Activated CD4-positive, alpha-beta T cell treated with anti-CD3 and anti-CD28 coated beads, Interleukin-2, Interleukin-6, amounts not matched to agents 100 ng/mL and 50 ng/mL, durations not matched to agents 16 hours and 8 hours (primary cell): Measurements from ENCODE around the gene ARFGEF3.

ENCODE experiments used
- DNase-seq: peaks from one replicate; pipeline ENCODE4 v3.0.0-alpha.2; 2020

Gene ARFGEF3

DNA sequence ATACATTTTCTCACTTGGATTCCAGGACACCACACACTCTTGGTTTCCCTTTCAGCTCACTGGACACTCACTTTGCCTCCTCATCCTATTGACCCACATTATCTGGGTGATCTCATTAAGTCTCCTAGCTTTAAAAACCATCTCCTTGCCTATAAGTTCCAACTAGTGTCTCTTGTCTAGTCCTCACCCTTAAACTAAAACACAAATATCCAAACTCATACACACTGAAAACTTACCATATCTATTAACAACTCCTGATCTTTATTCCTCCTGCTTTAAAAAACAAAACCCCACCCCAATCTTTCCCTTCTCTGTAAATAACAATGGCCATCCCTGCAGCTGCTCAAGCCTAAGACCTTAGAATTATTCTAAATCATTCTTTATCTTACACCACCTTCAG is 212.5 kb downstream of the ARFGEF3 start:
- DNase-seq, result no peak

DNA sequence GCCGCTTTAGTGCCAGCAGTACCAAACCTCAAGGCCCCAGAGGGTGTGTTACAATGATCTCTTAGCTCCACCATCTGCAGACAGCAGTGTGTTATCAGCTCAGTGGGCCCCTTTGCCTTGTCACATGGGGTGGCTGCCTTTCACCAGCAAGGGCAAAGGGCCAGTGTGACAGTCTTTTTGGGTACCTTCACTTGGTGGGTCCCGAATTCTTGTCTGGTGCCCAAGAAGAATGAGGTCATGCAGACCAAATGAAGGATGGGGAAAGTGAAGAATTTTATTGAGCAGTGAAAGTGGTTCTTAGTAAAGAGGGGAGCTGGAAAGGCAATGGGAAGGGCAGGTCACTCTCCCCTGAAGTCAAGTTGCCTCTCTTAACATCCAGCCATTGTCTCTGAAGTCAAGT is 213.1 kb downstream of the ARFGEF3 start:
- DNase-seq, result no peak

DNA sequence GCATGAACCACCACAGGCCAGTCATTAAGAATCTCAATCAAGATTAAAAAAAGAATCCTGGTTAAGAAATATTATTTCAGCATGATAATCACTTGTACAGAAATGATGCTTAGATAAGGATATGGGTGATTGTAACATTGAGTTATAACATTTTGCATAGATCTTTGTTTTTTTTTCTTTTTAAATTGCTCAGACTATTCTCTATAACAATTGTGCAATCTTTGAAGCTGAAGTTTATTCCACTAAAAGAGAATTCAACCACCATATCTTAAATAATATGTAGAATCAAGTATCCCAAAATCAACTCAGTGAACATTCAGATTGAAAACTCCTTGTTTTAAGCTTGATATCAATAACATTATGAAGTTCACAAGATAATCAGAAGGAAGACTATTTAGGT is 215.3 kb downstream of the ARFGEF3 start:
- DNase-seq, result no peak

DNA sequence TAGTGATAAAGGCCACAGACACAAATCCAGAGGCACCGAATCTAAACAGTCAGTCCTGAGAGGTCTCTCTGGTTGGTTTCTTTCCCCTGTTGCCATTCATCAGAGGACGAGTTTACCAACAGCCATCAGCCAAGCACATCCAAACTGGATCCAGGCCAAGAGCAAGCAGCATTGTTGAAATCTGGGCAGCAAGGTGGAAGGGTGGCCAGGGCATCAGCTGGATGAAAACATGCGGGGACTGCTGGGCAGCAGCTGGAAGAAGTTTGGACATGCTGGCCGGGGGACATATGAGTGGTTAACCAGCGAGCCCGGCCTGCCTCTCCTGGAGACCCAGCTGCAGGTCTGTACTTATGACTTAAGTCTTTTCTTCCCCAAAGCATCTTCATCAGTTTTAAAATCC is 216.1 kb downstream of the ARFGEF3 start, which contains the start of gene SMIM28:
SMIM28 (plus strand) TSS at position 62 of the 400 bp plus-strand sequence; CDS start at position 230, 168 bp downstream.
- no peak for DNase-seq

DNA sequence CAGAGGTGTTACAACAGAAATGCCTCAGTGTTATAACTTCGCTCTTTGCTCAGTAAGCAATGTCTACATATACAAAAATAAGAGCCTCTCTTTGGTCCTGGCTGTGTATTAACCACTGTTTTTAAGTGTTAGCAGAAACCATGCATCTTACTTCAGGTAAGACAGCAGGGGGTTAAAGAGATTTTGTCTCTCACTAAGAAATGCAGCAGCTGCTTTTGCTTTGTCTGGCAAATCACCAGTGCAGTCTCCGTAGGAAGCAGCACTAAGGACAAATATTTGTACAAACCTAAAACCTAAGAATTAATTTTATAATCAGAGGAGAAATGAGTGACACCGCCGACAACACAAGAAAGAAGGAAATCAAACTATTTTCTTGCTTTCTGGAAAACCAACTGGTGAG is 216.7 kb downstream of the ARFGEF3 start:
- DNase-seq, result no peak

DNA sequence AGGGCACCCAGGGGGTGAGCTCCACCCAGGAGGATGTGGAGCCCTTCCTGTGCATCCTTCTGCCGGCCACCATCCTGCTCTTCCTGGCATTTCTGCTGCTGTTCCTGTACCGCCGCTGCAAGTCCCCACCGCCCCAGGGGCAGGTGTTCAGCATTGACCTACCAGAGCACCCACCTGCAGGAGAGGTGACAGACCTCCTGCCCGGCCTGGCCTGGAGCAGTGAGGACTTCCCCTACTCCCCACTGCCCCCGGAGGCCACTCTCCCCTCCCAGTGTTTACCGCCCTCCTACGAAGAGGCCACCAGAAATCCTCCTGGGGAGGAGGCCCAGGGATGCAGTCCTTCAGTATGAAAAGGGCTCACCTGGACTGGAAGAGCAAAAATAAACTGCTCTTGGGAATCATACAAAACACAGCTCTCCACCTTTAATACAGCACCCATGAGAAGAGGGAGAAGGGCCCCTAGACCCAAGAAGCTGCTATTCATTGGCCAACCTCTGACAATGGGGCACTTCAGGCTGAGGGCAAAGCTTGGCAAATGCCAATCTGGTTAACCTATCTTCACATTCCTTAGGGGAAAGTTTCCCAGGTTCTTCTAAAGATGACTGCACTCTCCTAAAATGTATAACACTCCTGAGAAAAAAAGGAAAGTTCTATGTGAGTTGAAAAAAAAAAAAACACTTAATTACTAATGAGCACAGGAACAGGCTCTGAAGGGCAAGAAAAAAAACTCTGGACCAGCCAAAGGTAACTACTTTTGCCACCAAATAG is 220.9 kb downstream of the ARFGEF3 start:
- no peak for DNase-seq

DNA sequence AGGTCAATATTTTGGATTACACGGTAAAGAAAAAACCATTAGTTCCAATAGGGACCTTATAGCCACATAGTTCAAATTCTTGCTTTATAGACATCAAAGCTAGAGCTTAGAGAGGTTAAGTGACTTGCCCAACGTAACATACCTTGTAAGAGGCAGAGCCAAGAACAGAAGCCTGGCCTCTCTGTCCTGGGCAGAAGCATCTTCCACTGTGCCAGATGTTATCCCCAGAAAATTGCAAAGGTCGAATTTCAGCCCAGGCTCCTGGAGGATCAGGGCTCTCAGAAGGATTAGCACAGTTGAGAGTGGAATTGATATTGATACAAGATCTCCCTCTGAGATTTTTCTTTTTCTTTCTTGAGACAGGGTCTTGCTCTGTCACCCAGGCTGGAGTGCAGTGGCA is 222.0 kb downstream of the ARFGEF3 start:
- no peak for DNase-seq

DNA sequence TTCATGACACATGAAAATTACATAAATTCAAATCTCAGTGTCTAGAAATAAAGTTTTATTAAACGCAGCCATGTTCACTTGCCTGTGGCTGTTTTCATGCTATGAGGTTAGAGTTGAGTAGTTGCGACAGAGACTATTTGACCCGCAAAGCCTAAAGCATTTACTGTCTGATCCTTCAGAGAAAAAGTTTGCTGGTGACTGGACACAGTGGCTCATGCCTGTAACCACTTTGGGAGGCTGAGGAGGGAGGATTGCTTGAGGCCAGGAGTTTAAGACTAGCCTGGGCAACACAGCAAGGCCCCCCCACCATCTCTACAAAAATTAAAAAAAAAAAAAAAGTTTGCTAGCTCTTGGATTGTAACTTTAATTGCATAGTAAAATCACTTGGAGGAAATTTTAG is 225.2 kb downstream of the ARFGEF3 start:
- no peak for DNase-seq

DNA sequence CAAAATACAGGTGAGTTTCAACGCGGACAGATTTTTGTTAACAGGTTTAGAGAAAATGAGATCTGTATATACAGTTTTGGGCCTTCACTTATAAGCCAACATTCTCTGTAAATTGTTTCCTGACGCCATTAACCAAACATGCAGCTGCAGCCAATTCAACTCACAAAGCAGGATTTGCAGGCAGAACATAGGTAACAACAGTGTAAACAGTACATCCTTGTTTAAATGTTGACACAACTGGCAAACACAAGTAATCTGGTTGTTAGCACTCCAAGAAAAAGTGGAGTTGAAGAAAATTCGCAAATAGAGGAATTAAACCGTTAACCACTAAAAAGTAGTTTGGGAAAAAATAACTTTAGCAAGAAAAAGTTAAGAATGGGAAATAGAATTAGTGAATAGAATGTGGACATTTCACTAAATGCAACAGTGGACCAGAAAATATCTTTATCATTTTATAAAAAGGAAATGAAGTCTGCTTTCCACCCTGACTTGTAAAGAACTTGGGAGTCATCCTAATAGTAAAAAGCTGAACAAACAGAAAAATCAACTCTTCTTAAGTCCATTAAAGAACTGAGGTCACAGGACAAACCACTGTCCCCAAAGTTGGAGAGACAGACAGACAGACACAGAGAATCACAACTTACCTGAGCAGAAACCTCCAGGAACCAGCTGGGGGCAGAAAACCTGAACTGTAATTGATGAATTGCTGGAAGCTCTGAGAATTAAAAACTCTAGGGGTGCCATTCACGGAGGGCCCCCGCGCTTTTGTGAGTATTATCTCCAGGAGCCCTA is 226.0 kb downstream of the ARFGEF3 start:
- no peak for DNase-seq

DNA sequence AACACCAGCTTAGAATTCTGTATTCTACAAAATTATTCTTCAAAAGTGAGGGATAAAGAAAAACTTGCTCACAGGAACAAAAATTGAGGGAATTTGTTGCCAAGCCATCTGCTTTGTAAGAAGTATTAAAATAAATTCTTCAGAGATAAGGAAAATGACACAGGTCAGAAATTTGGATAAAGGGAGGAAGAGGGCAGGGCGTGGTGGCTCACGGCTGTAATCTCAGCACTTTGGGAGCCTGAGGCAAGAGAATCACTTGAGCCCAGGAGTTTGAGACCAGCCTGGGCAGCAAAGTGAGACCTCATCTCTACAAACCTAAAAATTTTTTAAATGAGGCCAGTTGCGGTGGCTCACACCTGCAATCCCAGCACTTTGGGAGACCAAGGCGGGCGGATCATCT is 227.8 kb downstream of the ARFGEF3 start:
- DNase-seq, result no peak
